ENCODE results near the gene NPY. TPM values are rescaled to one million over a fixed set of nuclear protein-coding genes. Genes with fewer than 3 reads are reported as not detected.
"Not testable (repeated sequence)": the region's sequence is repeated elsewhere in the genome, so short reads cannot be mapped to it uniquely, and the experiment has no call there.

NPY gene
- total RNA-seq, 4 donors from 2014 or later, result 1.2 to 10.9 TPM; not detected in 2

DNA sequence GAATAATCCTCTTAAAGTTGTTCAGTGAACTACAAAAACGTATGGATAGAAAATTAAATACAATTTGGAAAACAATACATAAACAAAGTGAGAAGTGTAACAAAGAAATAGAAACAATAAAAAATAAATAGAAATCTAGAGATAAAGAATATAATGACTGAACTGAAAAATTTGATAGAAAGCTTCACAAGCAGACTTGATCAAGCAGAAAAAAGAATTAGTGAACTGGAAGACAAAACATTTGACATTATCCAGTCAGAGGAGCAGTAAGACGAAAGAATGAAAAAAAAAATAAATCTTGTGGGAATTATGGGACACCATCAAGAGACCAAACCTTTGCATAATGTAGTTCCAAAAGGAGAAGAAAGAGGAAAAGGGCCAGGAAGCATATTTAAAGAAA lies 32.4 kb upstream of the NPY start:
- intact Hi-C loops (cut with DNase I; ENCODE audit: low total_unique reads), result no loop called here
- no peak overlapping the region for H3K4me3 ChIP-seq (ENCODE audit: low read depth, poor library complexity, severe bottlenecking)
- TF ChIP-seq, protein P1, sequence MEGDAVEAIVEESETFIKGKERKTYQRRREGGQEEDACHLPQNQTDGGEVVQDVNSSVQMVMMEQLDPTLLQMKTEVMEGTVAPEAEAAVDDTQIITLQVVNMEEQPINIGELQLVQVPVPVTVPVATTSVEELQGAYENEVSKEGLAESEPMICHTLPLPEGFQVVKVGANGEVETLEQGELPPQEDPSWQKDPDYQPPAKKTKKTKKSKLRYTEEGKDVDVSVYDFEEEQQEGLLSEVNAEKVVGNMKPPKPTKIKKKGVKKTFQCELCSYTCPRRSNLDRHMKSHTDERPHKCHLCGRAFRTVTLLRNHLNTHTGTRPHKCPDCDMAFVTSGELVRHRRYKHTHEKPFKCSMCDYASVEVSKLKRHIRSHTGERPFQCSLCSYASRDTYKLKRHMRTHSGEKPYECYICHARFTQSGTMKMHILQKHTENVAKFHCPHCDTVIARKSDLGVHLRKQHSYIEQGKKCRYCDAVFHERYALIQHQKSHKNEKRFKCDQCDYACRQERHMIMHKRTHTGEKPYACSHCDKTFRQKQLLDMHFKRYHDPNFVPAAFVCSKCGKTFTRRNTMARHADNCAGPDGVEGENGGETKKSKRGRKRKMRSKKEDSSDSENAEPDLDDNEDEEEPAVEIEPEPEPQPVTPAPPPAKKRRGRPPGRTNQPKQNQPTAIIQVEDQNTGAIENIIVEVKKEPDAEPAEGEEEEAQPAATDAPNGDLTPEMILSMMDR (IDR thresholded peaks at IDR 0.05), result no peak
- TF ChIP-seq POLR2A (IDR thresholded peaks at IDR 0.05), result no peak
- WGBS, 2 donors, result 65 to 69% methylated on average over 2 of the region's 2 CpGs
- no peak for DNase-seq (ENCODE audit: low spot score in 2 of 2)

DNA sequence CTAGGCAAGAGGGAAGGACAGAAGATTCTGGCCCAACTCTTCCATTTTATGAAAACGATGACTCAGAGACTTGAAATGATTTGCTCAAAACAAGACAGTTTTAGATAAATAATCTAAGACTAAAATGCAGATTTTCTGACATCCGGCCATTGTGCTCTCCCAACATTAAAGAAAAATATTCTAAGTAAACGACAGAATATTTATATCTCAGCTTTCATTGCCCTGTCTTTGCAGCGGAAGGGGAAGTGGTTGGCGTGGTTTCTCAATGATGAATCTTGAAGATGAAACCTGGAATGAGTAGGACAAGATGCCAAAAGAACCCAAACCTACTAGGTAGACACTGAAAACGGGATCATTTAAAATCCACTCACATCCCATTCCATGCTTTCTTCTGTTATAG lies 28.9 kb upstream of the NPY start:
- DNase-seq (ENCODE audit: low spot score in 2 of 2), result no peak
- TF ChIP-seq POLR2A (IDR thresholded peaks at IDR 0.05), result no peak
- TF ChIP-seq, protein P1 (IDR thresholded peaks at IDR 0.05), result no peak
- H3K4me3 ChIP-seq (ENCODE audit: low read depth, poor library complexity, severe bottlenecking), result no peak overlapping the region
- intact Hi-C loops (cut with DNase I; ENCODE audit: low total_unique reads), result no loop called here
- WGBS, 2 donors, result 60 to 63% methylated on average over 6 of the region's 6 CpGs

DNA sequence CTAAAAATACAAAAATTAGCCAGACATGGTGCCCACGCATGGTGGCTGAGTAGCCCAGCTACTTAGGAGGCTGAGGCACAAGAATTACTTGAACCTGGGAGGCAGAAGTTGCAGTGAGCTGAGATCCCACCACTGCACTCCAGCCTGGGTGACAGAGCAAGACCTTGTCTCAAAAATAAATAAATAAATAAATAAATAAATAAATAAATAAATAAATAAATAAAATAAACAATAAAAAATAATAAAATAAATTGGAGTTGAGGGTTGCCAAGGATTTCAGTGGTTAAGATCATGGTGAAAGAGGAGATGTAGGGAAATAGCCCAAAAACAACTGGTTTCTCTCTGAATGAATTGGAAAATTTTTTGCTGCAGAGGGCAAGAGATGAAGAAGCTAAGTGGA lies 25.7 kb upstream of the NPY start:
- DNase-seq (ENCODE audit: low spot score in 2 of 2); H3K4me3 ChIP-seq (ENCODE audit: low read depth, poor library complexity, severe bottlenecking); intact Hi-C loops (cut with DNase I; ENCODE audit: low total_unique reads): not testable (repeated sequence)
- 80 to 91% methylated on average over 1 of the region's 1 CpG for whole genome bisulfite sequencing, 2 donors

DNA sequence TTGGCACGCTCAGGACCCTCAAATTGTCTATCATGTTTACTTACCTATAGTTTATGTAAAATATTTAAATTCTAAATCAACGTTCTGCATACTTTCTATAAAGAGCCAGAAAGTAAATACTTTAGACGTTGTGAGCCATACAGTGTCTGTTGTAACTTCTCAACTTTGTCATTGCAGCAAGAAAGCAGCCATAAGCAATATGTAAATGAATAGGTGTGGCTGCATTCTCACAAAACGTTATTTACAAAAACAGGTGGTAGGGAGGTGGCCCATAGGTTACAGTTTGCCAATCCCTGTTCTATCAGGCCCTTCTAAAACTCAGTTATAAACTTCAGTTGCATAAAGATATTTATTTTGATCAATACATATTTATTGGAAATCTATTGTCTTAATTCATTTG lies 12.1 kb upstream of the NPY start:
- TF ChIP-seq, protein P1 (IDR thresholded peaks at IDR 0.05), result no peak
- no peak for TF ChIP-seq POLR2A (IDR thresholded peaks at IDR 0.05)
- intact Hi-C loops (cut with DNase I; ENCODE audit: low total_unique reads), result no loop called here
- 43 to 45% methylated on average over 4 of the region's 4 CpGs for WGBS, 2 donors
- no peak for DNase-seq (ENCODE audit: low spot score in 2 of 2)
- no peak overlapping the region for H3K4me3 ChIP-seq (ENCODE audit: low read depth, poor library complexity, severe bottlenecking)

DNA sequence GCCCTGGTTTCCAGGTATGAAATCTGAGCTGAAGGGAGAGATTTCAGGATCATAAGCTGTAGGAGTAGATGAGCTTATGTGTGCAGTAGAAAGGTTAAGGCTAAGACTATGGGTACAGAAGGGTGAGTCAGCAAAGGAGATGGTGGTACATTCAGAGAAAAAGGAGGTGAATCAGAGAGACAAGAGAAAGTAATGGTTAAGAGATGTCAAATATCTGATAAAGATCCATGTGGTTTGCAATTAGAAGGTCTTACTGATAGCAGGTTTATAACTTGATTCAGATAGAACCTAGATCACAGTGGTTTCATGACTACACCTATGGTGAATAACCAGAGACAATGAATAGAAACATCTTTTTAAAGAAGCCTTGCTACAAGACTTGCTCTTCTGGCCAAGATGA lies 4.5 kb upstream of the NPY start:
- intact Hi-C loops (cut with DNase I; ENCODE audit: low total_unique reads), result no loop called here
- DNase-seq (ENCODE audit: low spot score in 2 of 2), result no peak
- TF ChIP-seq, protein P1 (IDR thresholded peaks at IDR 0.05), result no peak
- no peak for TF ChIP-seq POLR2A (IDR thresholded peaks at IDR 0.05)
- no peak overlapping the region for H3K4me3 ChIP-seq (ENCODE audit: low read depth, poor library complexity, severe bottlenecking)

DNA sequence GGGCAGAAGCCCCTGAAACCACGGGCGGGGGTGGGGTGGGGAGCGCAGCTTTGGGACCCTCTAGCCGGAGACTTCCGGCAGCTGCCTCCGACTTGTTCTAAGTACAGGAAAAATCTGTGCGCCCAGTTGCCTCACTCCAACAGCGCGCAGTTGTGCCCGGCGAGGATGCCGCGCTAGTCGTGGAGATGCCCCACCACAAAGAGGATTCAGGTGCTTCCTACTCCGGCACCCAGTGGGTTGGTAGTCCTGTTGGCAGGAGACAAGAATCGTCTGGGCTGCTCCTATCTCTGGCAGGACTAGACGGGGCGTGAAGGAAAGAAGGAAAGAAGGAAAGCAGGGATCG lies 465 bp upstream of the NPY start:
- DNase-seq (ENCODE audit: low spot score in 2 of 2), result no peak
- TF ChIP-seq, protein P1 (IDR thresholded peaks at IDR 0.05), result no peak
- no peak for TF ChIP-seq POLR2A (IDR thresholded peaks at IDR 0.05)
- H3K4me3 ChIP-seq (ENCODE audit: low read depth, poor library complexity, severe bottlenecking), result no peak overlapping the region
- WGBS, 2 donors, result 1 to 6% methylated on average over 15 to 19 of the region's 19 CpGs
- intact Hi-C loops (cut with DNase I; ENCODE audit: low total_unique reads), result no loop called here
